ENCODE measurements around the gene PRKN. TPM values are rescaled to one million over a fixed set of nuclear protein-coding genes. Genes with fewer than 3 reads are reported as not detected.

PRKN gene
- total RNA-seq, 1 experiment from 2014 or later: 2.0 TPM

- H3K56ac ChIP-seq (ENCODE audit: insufficient read length, low read depth, low read length): no peak overlapping the region
- no peak overlapping the region for H3K9ac ChIP-seq (ENCODE audit: extremely low read depth, insufficient read length, low read length)
- H2BK15ac ChIP-seq (ENCODE audit: low read depth, low read length): no peak overlapping the region
- no peaks in the 10 kb centered on the region for H3K9me3 ChIP-seq (ENCODE audit: control insufficient read depth, low read depth, low read length)
- H2BK5ac ChIP-seq (ENCODE audit: insufficient read length, low read length): no peak overlapping the region
- Mint-ChIP-seq H3K9me3 (no peaks in the 10 kb centered on the region), H3K4me3 (no peak overlapping the region), H3K36me3 (ENCODE audit: insufficient read depth in 1 of 3, low read depth in 3 of 3) (no peaks in the 10 kb centered on the region), H3K4me1 (no peaks in the 10 kb centered on the region; a peak in 1 of 4 replicates), H3K27ac (no peak overlapping the region), H3K27me3 (ENCODE audit: low read depth) (no peaks in the 10 kb centered on the region; the same call in 1 of the 2 replicates)
- H3T11ph ChIP-seq (ENCODE audit: low read length): no peak overlapping the region
- DNase-seq: no peak
- H2BK12ac ChIP-seq (ENCODE audit: insufficient read length, low read depth, low read length): no peak overlapping the region
- no peaks in the 10 kb centered on the region for H3K79me1 ChIP-seq (ENCODE audit: insufficient read depth, low read depth, low read length, poor library complexity, severe bottlenecking)
- H3K27ac ChIP-seq (ENCODE audit: insufficient read length, low read depth, low read length): no peak overlapping the region
- WGBS (ENCODE audit: extremely low coverage, insufficient read length, low lambda C conversion rate): 100% methylated on average over 1 of the region's 10 CpGs
- no peaks in the 10 kb centered on the region for H4K20me1 ChIP-seq (ENCODE audit: control insufficient read depth, insufficient read depth, insufficient read length)
- H2BK20ac ChIP-seq (ENCODE audit: low read depth, low read length, poor library complexity, severe bottlenecking): no peak overlapping the region
- H3K4me1 ChIP-seq (ENCODE audit: insufficient read depth, low read length): no peaks in the 10 kb centered on the region
- H3K14ac ChIP-seq (ENCODE audit: insufficient read depth, low read length): no peak overlapping the region
- H3K4ac ChIP-seq (ENCODE audit: low read depth, low read length): no peak overlapping the region
- no peaks in the 10 kb centered on the region for H3K27me3 ChIP-seq (ENCODE audit: insufficient read depth, low read length)
- H3K23me2 ChIP-seq (ENCODE audit: insufficient read length, low read depth, low read length, poor library complexity, severe bottlenecking): no peaks in the 10 kb centered on the region
- H2AFZ ChIP-seq (ENCODE audit: low read length): no peak overlapping the region
- no peak overlapping the region for H3K23ac ChIP-seq (ENCODE audit: insufficient read length, low read depth, low read length)
- no peak overlapping the region for H4K91ac ChIP-seq (ENCODE audit: insufficient read length, low read depth, low read length)
- H3K79me2 ChIP-seq (ENCODE audit: insufficient read depth, low read length): no peaks in the 10 kb centered on the region
- TF ChIP-seq CTCF (conservative IDR thresholded peaks at IDR 0.05): no peak
- H4K8ac ChIP-seq (replicated peaks; ENCODE audit: insufficient read length, low read depth, low read length): no peak overlapping the region
- H3K18ac ChIP-seq (ENCODE audit: insufficient read length, low read depth, low read length): no peak overlapping the region
- H2BK120ac ChIP-seq (ENCODE audit: low read depth, low read length, poor library complexity, severe bottlenecking): no peak overlapping the region
- H2AK5ac ChIP-seq (ENCODE audit: insufficient read length, low read length): no peak overlapping the region
- H4K5ac ChIP-seq (ENCODE audit: insufficient read length, low read depth, low read length): no peak overlapping the region
- H3K4me2 ChIP-seq (ENCODE audit: insufficient read depth, insufficient read length, low read length): no peak overlapping the region
Observed at GRCh38 chr6:161674930-161675682, 1052.5 kb downstream of the PRKN start.
